NCI-H2171 (cell line): Measurements from ENCODE around the gene NACA.
"Not testable (repeated sequence)": the region's sequence is repeated elsewhere in the genome, so short reads cannot be mapped to it uniquely, and the experiment has no call there.

Experiments used
- DNase-seq: peaks from one replicate; lab custom pipeline; 2025; lab: John Stamatoyannopoulos, UW

NACA gene

GRCh38 chr12:56723889-56724700 is 1.0 kb downstream of the NACA start:
- no peak for DNase-seq

GRCh38 chr12:56723352-56723751 is 1.7 kb downstream of the NACA start:
- DNase-seq, result no peak

- DNase-seq, result no peak
These were observed 2.3 kb downstream of the NACA start for GRCh38 chr12:56722832-56723231.

- DNase-seq, result no peak
These were observed 3.4 kb downstream of the NACA start for GRCh38 chr12:56721721-56722120.

GRCh38 chr12:56721216-56721615 is 3.9 kb downstream of the NACA start:
- no peak for DNase-seq

- no peak for DNase-seq
These were observed 4.4 kb downstream of the NACA start for GRCh38 chr12:56720731-56721151.

GRCh38 chr12:56719056-56719455 is 6.0 kb downstream of the NACA start:
- no peak for DNase-seq

- no peak for DNase-seq
These were observed 6.5 kb downstream of the NACA start for GRCh38 chr12:56718636-56719035.

GRCh38 chr12:56718149-56718548 is 7.0 kb downstream of the NACA start:
- no peak for DNase-seq

- DNase-seq, result no peak
These were observed 7.9 kb downstream of the NACA start for GRCh38 chr12:56716933-56717880.

- no peak for DNase-seq
These were observed 8.6 kb downstream of the NACA start for GRCh38 chr12:56716458-56716857.

- DNase-seq, result no peak
These were observed 9.3 kb downstream of the NACA start for GRCh38 chr12:56715798-56716197.

- no peak for DNase-seq
These were observed 10.6 kb downstream of the NACA start for GRCh38 chr12:56714431-56714929.

- DNase-seq, result no peak
These were observed 11.8 kb downstream of the NACA start for GRCh38 chr12:56713345-56713744.

GRCh38 chr12:56709759-56710376 is 15.2 kb downstream of the NACA start:
- no peak for DNase-seq

- not testable (repeated sequence) for DNase-seq
These were observed 20.6 kb downstream of the NACA start for GRCh38 chr12:56704522-56704921.

GRCh38 chr12:56699020-56699661 is 26.0 kb downstream of the NACA start:
- no peak for DNase-seq

GRCh38 chr12:56695327-56696101 is 29.6 kb downstream of the NACA start:
- DNase-seq, result no peak

- no peak for DNase-seq
These were observed 30.9 kb downstream of the NACA start for GRCh38 chr12:56694161-56694560.

GRCh38 chr12:56688846-56689109 is 36.3 kb downstream of the NACA start:
- DNase-seq, result no peak

GRCh38 chr12:56688129-56688845 is 36.8 kb downstream of the NACA start, which contains the start of gene PTGES3:
Gene PTGES3 (minus strand): TSS chr12:56688284. CDS start chr12:56687999, 285 bp downstream.
- DNase-seq, result peak; percentile 98
